Fibroblast of lung (primary cell): ENCODE data around the gene ANKRD13B.

Source experiments
- EZH2 ChIP-seq: IDR thresholded peaks from 2 replicates; pipeline ENCODE4 v1.5.1; 2012; ENCODE audit warnings: low read length, control low read depth, mild to moderate bottlenecking; ENCODE audit errors: missing control alignments
- TF ChIP-seq, protein P1 (sequence below), 2 donors: IDR thresholded peaks in 1 of 2; conservative IDR thresholded peaks in 1 of 2; 1 replicate in 1 of 2; 2 replicates in 1 of 2; pipeline ENCODE4 v1.5.1; 2011 to 2012; ENCODE audit warnings: low read length in 2 of 2, control low read depth in 1 of 2, inconsistent platforms in 1 of 2, low read depth in 1 of 2, mild to moderate bottlenecking in 1 of 2

DNA sequence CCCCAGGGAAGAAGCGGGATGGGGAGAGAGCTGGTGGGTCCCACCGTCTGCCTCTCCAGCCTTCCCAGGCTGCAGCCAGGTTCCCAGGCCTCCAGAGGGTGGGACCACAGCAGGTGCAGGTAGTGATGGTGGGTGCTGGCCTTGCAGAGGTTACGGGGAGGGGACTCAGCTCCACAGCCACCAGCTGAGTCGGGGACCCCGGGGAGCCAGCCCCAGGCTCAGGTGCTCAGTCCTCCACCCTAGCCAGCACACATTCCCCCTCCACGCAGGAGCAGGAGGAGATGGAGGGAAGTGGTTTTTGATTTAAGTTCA lies 19.4 kb upstream of the ANKRD13B start:
- TF ChIP-seq, protein P1, sequence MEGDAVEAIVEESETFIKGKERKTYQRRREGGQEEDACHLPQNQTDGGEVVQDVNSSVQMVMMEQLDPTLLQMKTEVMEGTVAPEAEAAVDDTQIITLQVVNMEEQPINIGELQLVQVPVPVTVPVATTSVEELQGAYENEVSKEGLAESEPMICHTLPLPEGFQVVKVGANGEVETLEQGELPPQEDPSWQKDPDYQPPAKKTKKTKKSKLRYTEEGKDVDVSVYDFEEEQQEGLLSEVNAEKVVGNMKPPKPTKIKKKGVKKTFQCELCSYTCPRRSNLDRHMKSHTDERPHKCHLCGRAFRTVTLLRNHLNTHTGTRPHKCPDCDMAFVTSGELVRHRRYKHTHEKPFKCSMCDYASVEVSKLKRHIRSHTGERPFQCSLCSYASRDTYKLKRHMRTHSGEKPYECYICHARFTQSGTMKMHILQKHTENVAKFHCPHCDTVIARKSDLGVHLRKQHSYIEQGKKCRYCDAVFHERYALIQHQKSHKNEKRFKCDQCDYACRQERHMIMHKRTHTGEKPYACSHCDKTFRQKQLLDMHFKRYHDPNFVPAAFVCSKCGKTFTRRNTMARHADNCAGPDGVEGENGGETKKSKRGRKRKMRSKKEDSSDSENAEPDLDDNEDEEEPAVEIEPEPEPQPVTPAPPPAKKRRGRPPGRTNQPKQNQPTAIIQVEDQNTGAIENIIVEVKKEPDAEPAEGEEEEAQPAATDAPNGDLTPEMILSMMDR (conservative IDR thresholded peaks at IDR 0.05 in 1 of 2, IDR thresholded peaks at IDR 0.05 in 1 of 2; ENCODE audit: low read depth in 1 of 2, low read length in 2 of 2), result no peak
- no peak for TF ChIP-seq EZH2
